Stomach (tissue), 4 donors: ENCODE results near the gene SPATA9.

Experiments used
- POLR2A ChIP-seq, 4 donors: fragments of 450-650 bp; IDR thresholded peaks; one replicate each; pipeline ENCODE4 v1.6.1; 2016; ENCODE audit warnings: antibody characterized with exemption in 4 of 4, control low read depth in 2 of 4, mild to moderate bottlenecking in 1 of 4, moderate library complexity in 1 of 4
- POLR2AphosphoS5 ChIP-seq, 3 donors: sonication (generic); formaldehyde crosslinking; IDR thresholded peaks; one replicate each; pipeline ENCODE4 v1.6.1; 2016; ENCODE audit warnings: antibody characterized with exemption in 3 of 3
- TF ChIP-seq, protein P1 (sequence below), 7 experiments: fragments of 450-650 bp in 4 of 7; fragments of 200-600 bp in 3 of 7; sonication (generic) in 3 of 7; IDR thresholded peaks; one replicate each; pipeline ENCODE4 v1.5.1; 2016 to 2019; ENCODE audit warnings: antibody characterized with exemption in 7 of 7, control low read depth in 2 of 7, mild to moderate bottlenecking in 1 of 7

- TF ChIP-seq, protein P1, sequence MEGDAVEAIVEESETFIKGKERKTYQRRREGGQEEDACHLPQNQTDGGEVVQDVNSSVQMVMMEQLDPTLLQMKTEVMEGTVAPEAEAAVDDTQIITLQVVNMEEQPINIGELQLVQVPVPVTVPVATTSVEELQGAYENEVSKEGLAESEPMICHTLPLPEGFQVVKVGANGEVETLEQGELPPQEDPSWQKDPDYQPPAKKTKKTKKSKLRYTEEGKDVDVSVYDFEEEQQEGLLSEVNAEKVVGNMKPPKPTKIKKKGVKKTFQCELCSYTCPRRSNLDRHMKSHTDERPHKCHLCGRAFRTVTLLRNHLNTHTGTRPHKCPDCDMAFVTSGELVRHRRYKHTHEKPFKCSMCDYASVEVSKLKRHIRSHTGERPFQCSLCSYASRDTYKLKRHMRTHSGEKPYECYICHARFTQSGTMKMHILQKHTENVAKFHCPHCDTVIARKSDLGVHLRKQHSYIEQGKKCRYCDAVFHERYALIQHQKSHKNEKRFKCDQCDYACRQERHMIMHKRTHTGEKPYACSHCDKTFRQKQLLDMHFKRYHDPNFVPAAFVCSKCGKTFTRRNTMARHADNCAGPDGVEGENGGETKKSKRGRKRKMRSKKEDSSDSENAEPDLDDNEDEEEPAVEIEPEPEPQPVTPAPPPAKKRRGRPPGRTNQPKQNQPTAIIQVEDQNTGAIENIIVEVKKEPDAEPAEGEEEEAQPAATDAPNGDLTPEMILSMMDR (IDR thresholded peaks at IDR 0.05) = no peak
- TF ChIP-seq POLR2AphosphoS5 (IDR thresholded peaks at IDR 0.05) (no peak), POLR2A (IDR thresholded peaks at IDR 0.05) (no peak)
Observed at GRCh38 chr5:95617057-95617456, 65.7 kb downstream of the SPATA9 start.
